HG02970 (cell line): Measurements from ENCODE around the gene DNLZ.

ENCODE experiments used
- ATAC-seq: cut with Tn5 transposase; IDR thresholded peaks from one replicate; pipeline ENCODE4 v1.9.1; 2021; ENCODE audit warnings: mild to moderate bottlenecking, moderate library complexity, moderate number of reproducible peaks; ENCODE audit not compliant: unreplicated experiment, low FRiP score

DNLZ gene

GRCh38 chr9:136345281-136346156 lies 18.0 kb downstream of the DNLZ start:
- ATAC-seq = no peak

DNA sequence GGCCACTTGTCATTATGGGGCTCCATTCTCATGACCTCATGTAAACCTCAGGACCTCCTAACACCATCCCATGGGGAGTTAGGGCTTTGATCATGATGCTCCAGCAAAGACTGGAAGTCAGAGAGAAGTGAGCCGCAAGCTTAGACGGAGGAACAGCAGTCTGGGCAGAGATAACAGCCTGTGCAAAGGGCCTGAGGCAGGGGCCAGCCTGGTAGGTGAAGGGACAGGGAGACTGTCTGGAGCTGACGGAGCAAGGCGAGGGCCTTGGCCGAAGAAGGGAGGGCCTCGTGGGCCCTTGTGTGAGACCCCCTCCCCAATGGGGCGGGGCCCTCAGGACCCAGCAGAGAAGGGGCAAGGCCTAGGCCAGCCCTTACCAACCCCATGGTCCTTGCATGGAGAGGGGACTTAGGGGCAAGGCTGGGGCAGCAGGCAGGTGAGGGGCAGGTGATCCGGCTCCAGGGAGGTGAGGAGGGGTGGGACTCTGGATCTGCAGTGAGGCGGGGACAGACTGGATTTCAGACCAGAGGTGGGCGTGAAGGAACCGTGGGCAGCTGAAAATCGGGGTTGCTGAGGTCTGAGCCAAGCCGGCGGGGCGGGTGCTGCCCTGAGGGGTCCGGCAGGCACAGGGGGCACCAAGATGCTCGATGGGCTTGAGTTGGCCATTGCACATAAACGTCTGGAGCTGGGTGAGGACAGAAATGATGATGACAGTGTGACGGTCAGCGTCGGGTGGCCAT lies 18.8 kb downstream of the DNLZ start:
- no peak for ATAC-seq

DNA sequence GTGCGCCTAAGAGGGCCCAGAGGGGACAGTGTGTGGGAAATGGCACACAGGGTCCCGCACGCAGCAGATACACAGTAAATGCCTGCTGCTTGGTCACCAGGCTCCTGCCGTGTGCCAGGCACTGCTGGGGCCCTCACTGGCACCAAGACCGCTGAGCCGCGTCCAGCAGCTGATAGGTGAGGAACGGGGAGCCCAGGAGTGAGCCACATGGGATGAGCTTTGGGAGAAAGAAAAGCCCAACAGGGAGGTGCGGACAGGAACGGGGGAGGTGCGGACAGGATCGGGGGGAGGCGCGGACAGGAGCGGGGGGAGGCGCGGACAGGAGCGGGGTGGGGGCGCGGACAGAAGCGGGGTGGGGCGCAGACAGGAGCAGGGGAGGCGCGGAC lies 19.7 kb downstream of the DNLZ start:
- ATAC-seq = no peak

- ATAC-seq = no peak
Measured at GRCh38 chr9:136343121-136343883, 20.2 kb downstream of the DNLZ start.

DNA sequence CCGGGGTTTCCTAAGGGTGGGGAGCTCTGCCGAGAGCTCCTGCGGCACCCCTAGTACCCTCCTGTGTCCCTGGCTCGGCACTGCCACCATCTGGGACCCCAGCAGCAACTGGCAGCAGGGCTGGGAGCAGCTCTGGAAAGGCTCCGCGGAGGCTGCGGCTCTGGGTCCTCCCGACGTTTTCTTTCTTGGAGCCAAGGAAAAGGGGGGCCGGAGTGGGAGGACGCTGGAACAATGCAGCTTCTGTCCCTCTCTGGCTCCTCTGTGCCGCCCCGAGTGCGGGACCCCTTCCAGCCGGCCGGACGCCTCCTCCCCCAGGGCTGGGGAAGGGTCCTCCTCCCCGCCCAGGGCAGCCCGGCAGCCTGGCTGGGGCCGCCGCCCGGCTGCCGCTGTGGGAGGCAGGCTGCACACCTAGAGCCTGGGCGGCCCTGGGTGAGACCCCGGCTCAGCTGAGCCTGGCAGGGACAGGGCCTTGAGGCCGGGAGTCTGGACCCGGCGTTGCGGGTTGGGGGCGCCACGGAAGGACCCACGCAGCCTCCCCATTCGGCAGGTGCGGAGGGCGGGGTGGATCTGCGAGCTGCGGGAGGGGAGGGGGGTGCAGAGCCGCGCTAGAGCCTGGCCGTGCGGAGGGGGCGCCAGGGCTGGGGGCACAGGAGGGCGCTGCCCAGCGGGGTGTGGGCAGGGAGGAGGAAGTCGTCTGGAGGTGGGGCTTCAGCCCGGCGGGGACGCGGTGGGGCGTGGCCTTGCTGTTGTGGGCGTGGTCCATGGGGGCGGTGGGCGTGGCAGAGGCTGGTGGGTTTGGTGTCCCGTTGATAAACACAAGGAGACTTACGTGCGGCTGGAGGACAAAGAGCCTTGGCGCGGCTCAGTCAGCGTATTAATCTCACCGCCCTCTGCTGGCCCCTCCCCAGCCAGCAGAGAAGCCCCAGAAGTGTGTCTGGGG lies 21.1 kb downstream of the DNLZ start:
- ATAC-seq = no peak

- no peak for ATAC-seq
Measured at GRCh38 chr9:136341769-136342168, 21.8 kb downstream of the DNLZ start.

DNA sequence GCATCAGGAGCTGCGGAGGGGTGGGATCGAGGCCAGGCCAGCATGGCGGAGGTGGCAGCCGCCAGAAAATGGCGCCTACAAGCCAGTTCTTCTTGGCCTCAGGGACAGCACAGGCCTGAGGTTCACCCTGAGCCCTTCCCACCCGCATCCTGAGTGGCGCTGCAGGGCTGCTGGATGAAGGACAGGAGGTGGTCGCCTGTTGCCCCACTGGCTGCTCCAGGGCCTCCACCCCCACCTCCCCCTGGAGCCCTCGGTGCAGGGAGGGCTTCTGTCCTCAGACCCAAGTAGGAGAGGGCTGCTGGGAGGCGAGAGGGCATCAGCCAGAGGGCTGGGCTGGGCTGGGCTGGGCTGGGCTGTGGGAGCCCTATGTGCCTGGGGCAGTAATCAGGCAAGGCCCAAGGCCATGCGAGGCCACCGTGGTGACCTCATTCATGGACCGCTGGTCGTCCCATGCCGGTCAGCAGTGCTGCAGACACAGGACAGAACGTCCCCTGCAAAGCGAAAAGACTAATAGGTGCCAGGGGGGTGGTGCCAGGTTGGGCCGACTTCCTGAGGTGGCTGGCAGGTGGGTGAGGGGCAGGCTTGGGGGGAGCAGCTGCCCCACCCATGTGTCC lies 22.4 kb downstream of the DNLZ start:
- ATAC-seq = no peak

- no peak for ATAC-seq
Measured at GRCh38 chr9:136340356-136341041, 23.0 kb downstream of the DNLZ start.

DNA sequence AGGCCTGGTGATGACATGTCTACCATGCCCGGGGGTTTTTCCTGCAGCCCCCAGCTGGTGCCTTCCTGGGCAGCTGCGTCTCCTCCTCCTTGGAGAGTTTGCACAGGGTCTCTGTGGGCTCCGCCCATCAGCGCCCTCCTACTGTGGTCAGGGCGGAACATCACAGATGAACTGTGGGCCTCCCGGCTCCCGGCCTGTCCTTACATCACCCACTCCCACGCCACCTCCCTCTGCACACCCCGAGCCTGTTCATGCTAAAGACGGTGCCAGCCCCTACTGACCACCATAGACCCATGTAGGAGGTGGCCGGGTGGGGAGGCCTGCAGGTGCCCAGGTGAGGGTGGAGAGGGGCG lies 23.6 kb downstream of the DNLZ start:
- ATAC-seq = no peak

GRCh38 chr9:136339173-136339957 lies 24.2 kb downstream of the DNLZ start:
- ATAC-seq = no peak

DNA sequence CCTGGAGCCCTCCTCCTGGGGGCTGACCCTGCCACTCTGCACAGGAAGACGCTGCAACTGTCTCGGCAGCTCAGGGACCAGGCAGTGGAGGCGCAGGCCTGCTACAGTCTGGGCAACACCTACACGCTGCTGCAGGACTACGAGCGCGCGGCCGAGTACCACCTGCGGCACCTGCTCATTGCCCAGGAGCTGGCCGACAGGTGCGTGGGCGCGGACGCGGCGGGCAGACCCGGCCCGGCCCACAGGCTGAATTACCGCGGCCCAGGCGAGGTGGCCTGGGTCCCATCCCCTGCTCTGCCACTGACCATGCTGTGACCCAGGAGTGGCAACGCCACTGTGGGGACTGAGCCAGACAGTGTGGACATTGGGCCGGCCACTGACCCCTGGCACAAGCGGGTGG lies 25.0 kb downstream of the DNLZ start:
- ATAC-seq = no peak

DNA sequence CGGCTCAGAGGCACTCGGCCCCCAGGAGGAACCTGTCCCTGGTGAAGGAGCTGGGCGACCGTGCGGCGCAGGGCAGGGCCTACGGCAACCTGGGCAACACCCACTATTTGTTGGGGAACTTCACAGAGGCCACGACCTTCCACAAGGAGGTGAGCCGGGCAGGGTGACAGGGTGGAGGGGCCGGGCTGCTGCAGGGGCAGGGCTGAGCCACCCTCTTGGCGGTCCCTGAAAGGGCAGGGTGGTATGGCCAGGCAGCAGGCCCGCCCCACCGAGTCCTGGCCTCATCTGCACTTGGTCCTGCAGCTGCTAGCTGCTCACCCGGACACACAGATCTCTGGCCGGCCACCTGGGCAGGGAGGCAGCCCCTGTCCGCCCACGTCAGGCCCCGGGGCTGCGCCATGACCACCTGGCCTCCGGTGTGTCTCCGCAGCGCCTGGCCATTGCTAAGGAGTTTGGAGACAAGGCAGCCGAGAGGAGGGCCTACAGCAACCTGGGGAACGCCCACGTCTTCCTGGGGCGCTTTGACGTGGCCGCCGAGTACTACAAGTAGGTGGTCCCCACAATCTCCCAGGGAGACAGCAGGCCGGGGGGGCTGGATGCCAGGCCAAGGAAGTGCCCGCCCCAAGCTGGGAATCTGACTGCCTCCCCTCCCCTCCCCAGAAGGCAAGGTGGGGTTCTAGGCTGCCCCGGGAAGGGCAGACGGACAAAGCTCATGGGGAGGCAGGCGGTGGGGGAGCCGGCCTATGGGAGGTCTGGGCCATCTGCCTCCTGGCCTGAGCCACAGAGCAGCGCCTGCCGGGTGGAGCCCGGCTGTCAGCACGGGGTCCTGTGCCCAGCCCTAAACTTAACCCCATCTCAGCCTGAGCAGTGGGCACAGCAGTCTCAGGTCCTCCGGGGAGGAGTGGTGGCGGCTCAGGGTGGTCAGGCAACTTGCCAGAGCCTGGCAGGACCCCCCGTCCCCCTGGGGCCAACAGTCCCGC lies 25.8 kb downstream of the DNLZ start:
- no peak for ATAC-seq

DNA sequence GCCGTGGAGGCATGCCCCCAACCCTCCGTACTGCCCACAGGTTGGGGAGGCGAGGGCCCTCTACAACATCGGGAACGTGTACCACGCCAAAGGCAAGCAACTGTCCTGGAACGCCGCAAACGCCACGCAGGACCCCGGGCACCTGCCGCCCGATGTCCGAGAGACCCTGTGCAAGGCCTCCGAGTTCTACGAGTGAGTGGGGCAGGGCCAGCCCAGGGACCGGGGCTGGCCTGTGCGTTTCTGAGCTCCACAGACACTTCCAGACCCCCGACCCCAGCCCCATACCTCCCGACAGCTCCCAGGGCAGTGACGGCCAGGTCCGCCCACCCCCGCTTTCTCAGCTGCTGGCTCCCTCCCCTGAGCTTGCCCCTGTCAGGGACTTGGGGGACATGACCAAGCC lies 26.7 kb downstream of the DNLZ start:
- ATAC-seq = no peak

DNA sequence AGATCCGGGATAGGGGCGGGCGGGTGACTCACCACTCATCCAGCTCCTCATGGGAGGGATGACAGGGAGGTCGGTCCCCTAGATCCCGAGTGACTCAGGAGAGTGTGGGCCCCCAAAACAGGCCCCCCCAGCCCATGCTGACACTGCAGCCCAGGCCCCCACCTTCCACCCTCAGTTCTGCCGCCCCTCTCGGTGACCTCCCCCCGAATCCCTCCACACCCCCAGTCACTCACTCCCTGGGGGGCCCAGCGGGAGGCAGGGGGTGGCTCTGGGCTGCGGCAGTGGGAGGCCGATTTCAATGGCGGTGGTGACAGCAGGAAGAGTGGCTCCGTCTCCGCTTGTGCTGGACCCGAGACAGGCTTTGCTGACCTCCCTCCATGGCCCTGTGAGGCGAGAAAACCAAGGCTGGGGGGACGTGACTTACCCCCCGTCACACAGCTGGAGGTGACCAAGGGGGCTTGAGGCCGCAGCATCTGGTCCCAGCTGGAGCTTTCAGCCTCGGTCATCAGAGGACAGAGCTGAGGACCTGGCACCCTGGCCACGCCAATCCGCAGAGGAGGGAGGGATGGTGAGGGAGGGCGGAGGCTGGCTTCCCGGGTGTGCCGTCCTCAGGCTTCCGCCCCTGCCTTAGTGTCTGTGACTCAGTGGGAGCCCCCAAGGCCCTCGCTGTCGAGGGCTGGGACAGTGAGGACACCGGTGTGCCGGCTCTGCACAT lies 27.2 kb downstream of the DNLZ start:
- ATAC-seq = no peak

- no peak for ATAC-seq
Measured at GRCh38 chr9:136335296-136336155, 28.0 kb downstream of the DNLZ start.

DNA sequence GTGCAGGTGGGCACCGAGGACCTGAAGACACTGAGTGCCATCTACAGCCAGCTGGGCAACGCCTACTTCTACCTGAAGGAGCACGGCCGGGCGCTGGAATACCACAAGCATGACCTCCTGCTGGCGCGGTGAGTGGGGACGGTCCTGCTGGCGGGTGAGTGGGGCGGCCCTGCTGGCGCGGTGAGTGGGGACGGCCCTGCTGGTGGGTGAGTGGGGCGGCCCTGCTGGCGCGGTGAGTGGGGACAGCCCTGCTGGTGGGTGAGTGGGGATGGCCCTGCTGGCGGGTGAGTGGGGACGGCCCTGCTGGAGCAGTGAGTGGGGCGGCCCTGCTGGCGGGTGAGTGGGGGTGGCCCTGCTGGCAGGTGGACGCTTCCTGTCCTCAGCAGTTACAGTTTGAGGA lies 29.0 kb downstream of the DNLZ start:
- no peak for ATAC-seq
